HG03442 (cell line): ENCODE measurements around the gene SH2D4B.

Source experiments
- ATAC-seq: cut with Tn5 transposase; IDR thresholded peaks from one replicate; pipeline ENCODE4 v1.9.1; 2021; ENCODE audit warnings: mild to moderate bottlenecking, moderate library complexity; ENCODE audit not compliant: unreplicated experiment

SH2D4B gene

GRCh38 chr10:80622153-80622552, 84.5 kb downstream of the SH2D4B start:
- ATAC-seq: no peak

- no peak for ATAC-seq
These were observed 92.6 kb downstream of the SH2D4B start for GRCh38 chr10:80630324-80630723.

GRCh38 chr10:80632742-80633141, 95.0 kb downstream of the SH2D4B start:
- no peak for ATAC-seq

GRCh38 chr10:80633383-80633860, 95.7 kb downstream of the SH2D4B start:
- no peak for ATAC-seq

DNA sequence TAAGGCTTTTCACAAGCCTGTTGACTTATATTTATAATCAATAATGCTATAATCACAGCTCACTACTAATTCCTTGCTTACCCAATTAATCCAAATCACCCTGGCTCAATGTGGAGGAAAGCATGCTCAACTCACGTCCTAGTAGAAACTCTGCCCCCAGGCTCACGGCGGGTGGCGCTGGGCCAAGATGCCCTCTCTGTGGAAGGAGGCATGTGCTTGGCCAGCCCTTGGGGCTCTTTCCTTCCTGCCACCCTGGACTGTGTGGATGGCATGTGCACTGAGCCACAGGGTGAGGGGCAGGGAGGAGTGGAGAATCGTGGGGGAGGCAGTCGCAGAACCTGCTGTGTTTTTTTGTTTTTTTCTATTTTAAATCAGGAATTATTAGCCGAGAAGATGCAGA, 96.2 kb downstream of the SH2D4B start:
- no peak for ATAC-seq

- ATAC-seq: no peak
These were observed 105.0 kb downstream of the SH2D4B start for GRCh38 chr10:80642661-80643060.

- no peak for ATAC-seq
These were observed 108.7 kb downstream of the SH2D4B start for GRCh38 chr10:80646366-80646765.

- no peak for ATAC-seq
These were observed 109.6 kb downstream of the SH2D4B start for GRCh38 chr10:80647173-80647833.

DNA sequence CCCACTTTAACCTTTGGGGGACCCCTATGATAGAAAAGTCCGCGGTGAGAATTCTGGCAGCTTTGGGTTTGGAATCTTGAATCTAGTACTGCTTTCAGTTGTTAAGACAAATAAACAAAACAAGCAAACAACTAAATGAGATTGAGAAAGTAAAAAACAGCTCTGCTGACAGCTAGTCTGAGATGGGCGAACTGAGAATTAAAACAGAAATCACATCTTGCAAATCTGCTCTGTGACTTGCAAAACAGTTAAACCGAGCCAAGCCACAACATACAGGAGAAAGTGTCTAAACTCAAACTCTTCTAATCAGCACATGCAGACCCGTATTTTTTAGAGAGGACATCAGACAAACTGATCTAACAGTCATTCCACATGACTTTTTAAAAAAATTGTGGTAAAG, 110.4 kb downstream of the SH2D4B start:
- no peak for ATAC-seq

GRCh38 chr10:80649183-80649582, 111.5 kb downstream of the SH2D4B start:
- no peak for ATAC-seq

- no peak for ATAC-seq
These were observed 118.2 kb downstream of the SH2D4B start for GRCh38 chr10:80655898-80656297.

DNA sequence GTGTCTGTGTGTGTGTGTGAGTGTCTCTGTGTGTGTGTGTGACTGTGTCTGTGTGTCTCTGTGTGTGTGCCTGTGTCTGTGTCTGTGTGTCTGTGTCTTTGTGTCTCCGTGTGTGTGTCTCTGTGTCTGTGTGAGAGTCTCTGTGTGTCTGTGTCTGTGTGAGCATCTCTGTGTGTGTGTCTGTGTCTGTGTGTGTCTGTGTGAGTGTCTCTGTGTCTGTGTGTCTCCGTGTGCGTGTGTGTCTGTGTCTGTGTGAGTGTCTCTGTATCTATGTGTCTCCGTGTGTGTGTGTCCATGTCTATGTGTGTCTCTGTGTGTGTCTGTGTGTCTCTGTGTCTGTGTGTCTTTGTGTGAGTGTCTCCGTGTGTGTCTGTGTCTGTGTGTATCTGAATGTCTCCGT, 120.4 kb downstream of the SH2D4B start:
- no peak for ATAC-seq

- ATAC-seq: no peak
These were observed 121.6 kb downstream of the SH2D4B start for GRCh38 chr10:80659289-80659688.

DNA sequence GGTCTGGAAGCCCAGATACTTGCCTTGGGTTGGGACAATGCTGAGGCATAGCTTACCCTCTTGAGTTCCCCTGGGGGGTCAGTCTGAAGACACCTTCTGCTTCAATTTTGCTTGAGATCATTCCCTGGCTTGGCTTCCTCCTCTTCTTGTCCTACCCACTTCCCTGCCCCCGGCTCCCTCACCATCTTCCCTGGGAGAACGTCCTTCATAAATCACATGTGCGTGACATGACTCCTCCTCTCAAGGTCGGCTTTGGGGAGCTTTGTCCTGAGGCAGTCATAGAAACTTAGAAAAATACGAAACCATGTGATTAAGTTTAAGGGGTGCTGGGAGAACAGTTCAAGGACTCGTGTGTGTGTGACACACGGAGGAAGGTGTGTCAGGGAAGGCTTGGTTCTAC, 122.6 kb downstream of the SH2D4B start:
- ATAC-seq: no peak

- ATAC-seq: no peak
These were observed 123.0 kb downstream of the SH2D4B start for GRCh38 chr10:80660736-80661135.

DNA sequence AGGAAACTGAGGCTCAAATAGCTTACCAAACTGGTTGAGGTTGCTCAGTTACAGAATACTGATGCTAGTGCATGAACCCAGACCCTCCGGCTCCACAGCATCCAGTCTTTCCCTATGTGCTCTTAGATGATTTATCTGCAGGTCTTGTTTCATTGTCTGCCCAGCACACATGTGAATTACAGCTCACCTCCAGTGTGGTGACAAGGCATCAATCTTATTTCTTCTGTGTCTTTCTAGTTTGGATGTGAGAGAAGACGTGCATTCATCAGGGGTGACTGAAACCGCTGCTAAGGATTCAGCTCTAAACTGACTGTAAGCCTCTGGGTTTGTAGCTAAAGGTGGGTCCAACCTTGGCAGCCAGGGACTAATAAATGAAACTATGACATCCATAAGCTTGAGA, 123.8 kb downstream of the SH2D4B start:
- no peak for ATAC-seq

DNA sequence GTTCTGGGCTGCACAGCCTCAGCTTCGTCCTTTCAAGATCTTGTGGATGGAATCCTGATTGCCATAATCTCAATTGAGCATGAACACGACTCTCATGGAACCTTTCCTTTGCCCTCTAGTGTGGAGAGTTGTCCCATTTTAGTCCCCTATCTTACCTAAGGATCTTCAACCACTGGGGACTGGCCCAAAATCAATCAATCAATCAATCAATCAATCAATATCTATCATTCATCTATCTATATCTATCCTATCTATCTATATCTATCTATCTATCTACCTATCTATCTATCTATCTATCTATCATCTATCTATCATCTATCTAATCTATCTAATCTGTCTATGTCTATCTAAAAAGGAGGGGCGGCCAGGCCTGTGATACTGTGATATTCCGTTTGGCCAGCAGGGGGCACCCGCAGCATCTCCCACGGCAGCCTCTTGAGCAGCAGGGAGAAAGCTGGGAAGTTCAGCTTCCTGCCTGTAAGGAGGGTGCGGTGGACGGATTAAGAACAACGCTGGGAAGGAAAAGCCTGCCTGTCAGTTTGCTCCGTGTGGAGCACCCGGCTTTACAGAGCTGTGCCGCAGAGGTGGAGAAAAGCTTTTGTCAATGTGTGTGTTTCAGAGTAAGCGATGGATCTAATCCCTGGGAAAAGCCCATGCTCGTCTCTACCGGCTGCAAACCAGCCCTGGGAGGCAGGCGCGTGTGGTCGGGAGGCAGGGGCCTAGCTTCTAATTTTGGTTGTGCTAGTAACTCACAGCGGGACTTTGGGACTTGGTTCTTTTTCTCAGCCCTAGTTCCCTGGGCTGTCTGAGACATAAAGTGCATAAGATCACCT, 124.9 kb downstream of the SH2D4B start:
- ATAC-seq: peak; percentile 77

- ATAC-seq: peak; percentile 62
These were observed 126.5 kb downstream of the SH2D4B start for GRCh38 chr10:80664071-80664680.

DNA sequence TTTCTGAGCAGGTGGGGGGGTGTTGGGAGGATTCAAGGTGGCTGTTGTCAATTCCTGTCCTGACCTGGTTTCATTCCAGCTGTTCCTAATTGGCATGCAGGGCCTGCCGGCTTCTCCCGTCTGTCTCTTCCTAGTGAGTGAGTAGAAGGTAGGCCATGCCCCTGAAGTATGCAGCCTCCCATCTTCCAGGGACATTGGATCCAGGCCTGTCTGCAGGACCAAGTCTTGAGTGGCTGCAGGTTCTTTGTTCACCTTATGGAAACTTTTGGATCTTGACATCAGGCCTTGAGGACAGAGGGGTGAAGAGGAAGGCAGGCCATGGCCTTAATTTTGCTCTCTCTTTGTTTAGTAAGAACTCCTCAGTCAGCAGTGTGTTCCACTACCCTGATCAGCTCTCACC, 131.8 kb downstream of the SH2D4B start:
- ATAC-seq: no peak

DNA sequence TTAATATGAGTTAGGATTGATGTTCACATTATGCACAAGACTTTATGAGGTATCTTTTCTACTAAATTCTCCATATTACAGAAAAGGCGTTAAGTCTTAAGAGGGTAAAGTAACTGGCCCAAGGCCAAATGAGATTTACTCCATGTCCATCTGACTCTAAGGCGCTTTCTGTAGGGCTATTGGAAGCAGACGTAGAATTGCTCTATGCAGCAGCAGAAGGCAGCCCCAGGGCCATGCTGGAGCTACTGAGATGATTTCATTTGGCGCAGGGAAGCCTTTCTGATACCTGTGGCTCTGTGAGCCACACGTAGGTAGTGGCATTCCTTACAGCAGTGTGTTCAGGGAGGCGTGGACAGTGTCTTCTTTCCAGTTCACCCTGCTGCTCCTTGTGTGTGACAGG, 133.1 kb downstream of the SH2D4B start:
- ATAC-seq: no peak

DNA sequence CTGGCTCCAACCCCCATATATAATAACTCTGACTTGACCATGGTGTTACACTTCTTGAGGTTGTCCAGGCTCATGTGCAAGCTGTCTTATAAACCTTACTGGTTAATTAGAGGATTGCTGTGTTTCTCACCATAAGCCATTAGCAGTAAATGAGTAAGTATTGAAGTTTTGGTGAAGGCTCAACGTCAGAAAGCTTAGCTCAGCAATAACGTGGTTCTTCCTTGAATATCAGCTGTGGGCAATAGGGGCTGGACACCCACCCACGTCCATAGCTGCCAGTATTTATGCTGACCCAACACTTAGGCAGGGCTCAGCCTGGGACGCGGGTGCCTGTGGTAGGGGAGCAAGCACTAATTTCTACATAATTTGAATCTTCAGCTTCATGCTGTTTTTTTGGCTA, 134.1 kb downstream of the SH2D4B start:
- ATAC-seq: no peak

GRCh38 chr10:80672613-80673012, 134.9 kb downstream of the SH2D4B start:
- no peak for ATAC-seq
